ENCODE measurements around the gene TMEM132C.

TMEM132C gene

DNA sequence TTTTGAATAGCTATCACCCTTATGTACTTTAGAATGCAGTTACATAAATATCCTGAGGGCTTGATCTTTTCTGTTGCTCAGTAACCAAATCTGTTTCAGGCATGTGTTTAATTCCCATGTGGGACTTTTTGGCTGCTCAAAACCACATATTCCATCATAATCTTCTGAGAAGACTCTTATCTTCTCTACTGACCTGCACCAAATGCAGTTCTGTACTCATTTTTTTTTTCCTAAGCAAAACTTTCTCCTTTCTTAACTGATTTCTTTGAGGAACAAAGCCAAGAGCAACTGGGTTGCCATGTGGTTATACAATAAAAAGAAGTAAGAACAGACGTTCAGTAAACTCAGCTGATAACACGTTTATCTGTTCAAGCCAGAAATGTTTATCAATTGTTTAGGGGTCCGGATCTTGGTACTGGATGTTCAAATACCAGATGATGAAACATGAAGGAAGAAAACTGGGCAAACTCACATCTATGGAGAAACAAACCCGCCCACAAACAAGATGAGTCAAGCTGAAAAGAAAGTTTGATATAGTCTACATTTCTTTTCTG lies 50.1 kb downstream of the TMEM132C start:
- no peak for DNase-seq (ENCODE audit: low read depth, low spot score)
- TF ChIP-seq, protein P1, sequence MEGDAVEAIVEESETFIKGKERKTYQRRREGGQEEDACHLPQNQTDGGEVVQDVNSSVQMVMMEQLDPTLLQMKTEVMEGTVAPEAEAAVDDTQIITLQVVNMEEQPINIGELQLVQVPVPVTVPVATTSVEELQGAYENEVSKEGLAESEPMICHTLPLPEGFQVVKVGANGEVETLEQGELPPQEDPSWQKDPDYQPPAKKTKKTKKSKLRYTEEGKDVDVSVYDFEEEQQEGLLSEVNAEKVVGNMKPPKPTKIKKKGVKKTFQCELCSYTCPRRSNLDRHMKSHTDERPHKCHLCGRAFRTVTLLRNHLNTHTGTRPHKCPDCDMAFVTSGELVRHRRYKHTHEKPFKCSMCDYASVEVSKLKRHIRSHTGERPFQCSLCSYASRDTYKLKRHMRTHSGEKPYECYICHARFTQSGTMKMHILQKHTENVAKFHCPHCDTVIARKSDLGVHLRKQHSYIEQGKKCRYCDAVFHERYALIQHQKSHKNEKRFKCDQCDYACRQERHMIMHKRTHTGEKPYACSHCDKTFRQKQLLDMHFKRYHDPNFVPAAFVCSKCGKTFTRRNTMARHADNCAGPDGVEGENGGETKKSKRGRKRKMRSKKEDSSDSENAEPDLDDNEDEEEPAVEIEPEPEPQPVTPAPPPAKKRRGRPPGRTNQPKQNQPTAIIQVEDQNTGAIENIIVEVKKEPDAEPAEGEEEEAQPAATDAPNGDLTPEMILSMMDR (IDR thresholded peaks at IDR 0.05; ENCODE audit: insufficient read depth, low read length, missing control alignments), result no peak
- ChIA-PET CTCF (no interaction called here), POLR2A (no interaction called here)
- H3K4me3 ChIP-seq (ENCODE audit: low read depth, low read length), result no peak overlapping the region

DNA sequence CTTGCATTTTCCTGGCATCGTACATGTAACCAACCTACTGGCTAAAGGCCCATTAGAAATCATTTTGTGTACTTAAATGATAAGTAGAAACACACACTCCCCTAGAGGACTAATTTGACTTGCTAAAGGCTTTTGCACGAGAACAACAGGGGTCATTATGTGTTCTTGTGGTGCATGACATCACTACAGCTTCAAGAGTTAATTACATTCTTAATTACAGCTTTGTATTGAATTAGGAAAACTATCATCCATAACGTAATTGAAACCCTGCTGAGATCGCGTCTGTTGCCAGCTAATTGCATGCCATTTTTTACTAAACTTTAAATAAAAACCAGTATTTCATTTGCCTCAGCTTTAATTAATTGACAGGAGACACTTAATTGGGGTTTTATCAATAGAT lies 51.4 kb downstream of the TMEM132C start:
- CTCF ChIA-PET, result no interaction called here
- TF ChIP-seq, protein P1 (IDR thresholded peaks at IDR 0.05; ENCODE audit: insufficient read depth, low read length, missing control alignments), result no peak
- POLR2A ChIA-PET, result no interaction called here
- H3K4me3 ChIP-seq (ENCODE audit: low read depth, low read length), result no peak overlapping the region
- no peak for DNase-seq (ENCODE audit: low read depth, low spot score)

DNA sequence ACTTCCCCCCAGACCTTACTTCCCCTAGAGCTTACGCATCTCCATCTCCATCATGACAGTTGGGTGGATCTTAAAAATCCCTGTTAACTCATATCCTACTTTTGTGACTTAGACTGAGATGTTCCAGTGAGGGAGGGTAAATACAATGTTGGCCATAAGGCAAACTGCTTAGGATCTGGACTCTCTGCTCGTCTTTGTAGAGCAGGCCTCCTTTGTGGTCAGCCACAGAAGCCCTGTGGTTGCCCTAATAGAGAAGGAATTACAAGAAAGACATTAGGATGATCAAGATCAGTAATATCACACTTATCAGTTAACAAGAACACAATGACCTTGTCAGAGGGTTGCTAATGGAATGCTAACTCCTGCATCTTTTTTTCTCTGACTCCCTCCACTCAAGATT lies 52.0 kb downstream of the TMEM132C start:
- no peak for DNase-seq (ENCODE audit: low read depth, low spot score)
- no peak overlapping the region for H3K4me3 ChIP-seq (ENCODE audit: low read depth, low read length)
- CTCF ChIA-PET, result no interaction called here
- TF ChIP-seq, protein P1 (IDR thresholded peaks at IDR 0.05; ENCODE audit: insufficient read depth, low read length, missing control alignments), result no peak
- POLR2A ChIA-PET, result no interaction called here

DNA sequence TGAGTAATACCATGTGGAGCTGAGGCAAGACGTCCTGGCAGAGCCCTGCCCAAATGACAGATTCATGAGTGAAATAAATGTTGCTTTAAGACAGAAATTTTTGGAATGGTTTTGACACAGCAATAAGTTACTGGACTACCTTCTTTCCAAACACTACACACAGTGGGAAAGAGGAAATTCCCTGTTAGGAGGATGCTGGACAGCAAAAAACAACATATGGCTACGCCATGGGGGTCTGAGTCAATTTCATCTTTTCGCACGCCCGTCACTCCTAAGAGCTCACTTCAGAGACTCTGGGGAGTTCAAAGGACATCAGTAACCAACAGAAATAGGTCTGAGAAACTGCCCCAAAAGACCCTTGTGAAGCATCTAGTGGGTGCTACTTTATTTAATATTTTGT lies 55.4 kb downstream of the TMEM132C start:
- DNase-seq (ENCODE audit: low read depth, low spot score), result no peak
- ChIA-PET CTCF (no interaction called here), POLR2A (no interaction called here)
- TF ChIP-seq, protein P1 (IDR thresholded peaks at IDR 0.05; ENCODE audit: insufficient read depth, low read length, missing control alignments), result no peak
- no peak overlapping the region for H3K4me3 ChIP-seq (ENCODE audit: low read depth, low read length)

DNA sequence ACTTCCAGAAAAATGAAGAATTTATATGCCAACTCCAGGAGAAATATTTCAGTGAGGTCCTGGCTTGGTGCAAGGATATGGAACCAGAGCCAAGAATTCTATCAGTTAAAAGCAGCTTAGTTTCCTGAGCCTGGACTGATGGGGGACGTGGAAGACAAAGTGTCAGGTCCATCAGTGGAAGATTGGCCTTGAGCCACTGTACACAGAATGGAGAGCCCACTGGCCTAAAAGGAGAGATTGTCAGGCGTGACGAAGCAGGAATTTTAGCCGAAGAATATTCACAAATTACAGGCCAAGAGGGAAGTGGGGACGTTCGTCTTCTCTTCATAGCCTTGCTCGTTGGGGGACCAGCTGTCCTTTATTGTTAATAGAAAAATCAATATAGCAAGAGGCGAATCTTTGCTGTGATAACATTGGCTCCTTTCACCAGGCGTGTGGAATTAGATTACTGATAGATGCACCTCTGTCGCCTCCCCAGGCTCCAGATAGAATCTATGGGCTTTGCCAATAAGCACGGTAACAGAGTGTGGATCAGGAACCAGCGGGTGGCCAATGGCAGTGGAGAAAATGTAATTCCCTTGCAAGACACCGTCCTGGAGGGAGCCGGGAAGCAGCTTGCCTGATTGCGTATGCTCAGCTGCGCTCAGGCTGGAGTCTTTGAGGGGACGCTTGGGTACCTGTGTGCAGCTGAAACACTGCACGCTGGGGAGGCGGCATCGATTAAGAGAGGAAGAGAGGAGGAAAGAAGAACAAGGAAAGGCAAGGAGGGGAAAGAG lies 56.4 kb downstream of the TMEM132C start:
- no peak overlapping the region for H3K4me3 ChIP-seq (ENCODE audit: low read depth, low read length)
- CTCF ChIA-PET, result no interaction called here
- TF ChIP-seq, protein P1 (IDR thresholded peaks at IDR 0.05; ENCODE audit: insufficient read depth, low read length, missing control alignments), result no peak
- DNase-seq (ENCODE audit: low read depth, low spot score), result no peak
- POLR2A ChIA-PET, result no interaction called here

DNA sequence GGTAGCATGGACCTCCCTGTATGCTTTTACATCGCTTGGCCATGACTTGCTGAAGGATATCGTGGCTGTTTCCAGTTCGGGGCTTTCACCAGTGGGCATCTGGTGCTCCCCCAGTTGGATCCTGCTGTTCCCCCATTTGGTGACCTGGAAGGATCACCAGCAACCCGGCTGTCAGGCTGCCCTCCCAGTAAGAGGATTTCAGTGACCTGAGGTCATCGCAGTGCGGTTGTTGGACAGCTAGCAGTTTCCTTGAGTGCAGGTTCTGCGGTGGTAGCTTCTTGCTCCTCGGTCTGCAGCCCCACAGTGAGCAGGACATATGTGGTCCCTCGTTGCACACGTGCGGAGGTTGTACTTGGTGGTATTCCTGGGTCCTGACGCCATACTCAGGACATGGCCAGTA lies 58.7 kb downstream of the TMEM132C start:
- no peak overlapping the region for H3K4me3 ChIP-seq (ENCODE audit: low read depth, low read length)
- no peak for DNase-seq (ENCODE audit: low read depth, low spot score)
- TF ChIP-seq, protein P1 (IDR thresholded peaks at IDR 0.05; ENCODE audit: insufficient read depth, low read length, missing control alignments), result no peak
- CTCF ChIA-PET, result no interaction called here
- POLR2A ChIA-PET, result no interaction called here
